Fibroblast of villous mesenchyme (primary cell): ENCODE data around the gene ASPDH. TPM values are rescaled to one million over a fixed set of nuclear protein-coding genes. Genes with fewer than 3 reads are reported as not detected.

Experiments
- DNase-seq: peaks from one replicate; pipeline ENCODE4 v3.0.0-alpha.2; 2010; ENCODE audit warnings: low read depth
- H3K4me3 ChIP-seq: 2 replicates; pipeline ENCODE4 v1.5.1; 2011; ENCODE audit warnings: low read depth, mild to moderate bottlenecking, low read length
- total RNA-seq: library from RNA; depleted of rRNA; stranded (reverse); fragments of >200 nt; gene quantifications from 2 replicates; pipeline ENCODE4 v1.2.3, GENCODE V29; 2012
- TF ChIP-seq, protein P1 (sequence below): IDR thresholded peaks from 2 replicates; pipeline ENCODE4 v1.5.1; 2012; ENCODE audit warnings: low read depth, mild to moderate bottlenecking, low read length; ENCODE audit not compliant: insufficient read depth

ASPDH gene
- total RNA-seq, 1 donor, result not detected

- TF ChIP-seq, protein P1, sequence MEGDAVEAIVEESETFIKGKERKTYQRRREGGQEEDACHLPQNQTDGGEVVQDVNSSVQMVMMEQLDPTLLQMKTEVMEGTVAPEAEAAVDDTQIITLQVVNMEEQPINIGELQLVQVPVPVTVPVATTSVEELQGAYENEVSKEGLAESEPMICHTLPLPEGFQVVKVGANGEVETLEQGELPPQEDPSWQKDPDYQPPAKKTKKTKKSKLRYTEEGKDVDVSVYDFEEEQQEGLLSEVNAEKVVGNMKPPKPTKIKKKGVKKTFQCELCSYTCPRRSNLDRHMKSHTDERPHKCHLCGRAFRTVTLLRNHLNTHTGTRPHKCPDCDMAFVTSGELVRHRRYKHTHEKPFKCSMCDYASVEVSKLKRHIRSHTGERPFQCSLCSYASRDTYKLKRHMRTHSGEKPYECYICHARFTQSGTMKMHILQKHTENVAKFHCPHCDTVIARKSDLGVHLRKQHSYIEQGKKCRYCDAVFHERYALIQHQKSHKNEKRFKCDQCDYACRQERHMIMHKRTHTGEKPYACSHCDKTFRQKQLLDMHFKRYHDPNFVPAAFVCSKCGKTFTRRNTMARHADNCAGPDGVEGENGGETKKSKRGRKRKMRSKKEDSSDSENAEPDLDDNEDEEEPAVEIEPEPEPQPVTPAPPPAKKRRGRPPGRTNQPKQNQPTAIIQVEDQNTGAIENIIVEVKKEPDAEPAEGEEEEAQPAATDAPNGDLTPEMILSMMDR, result no peak
- DNase-seq, result no peak
These were observed 46.1 kb downstream of the ASPDH start for GRCh38 chr19:50467566-50467965.

GRCh38 chr19:50466706-50467039 lies 47.0 kb downstream of the ASPDH start:
- TF ChIP-seq, protein P1, result no peak
- no peak overlapping the region for H3K4me3 ChIP-seq
- no peak for DNase-seq

More at GRCh38 chr19:50467566-50467965, 46.1 kb downstream of the ASPDH start:
- H3K4me3 ChIP-seq, result no peak overlapping the region

GRCh38 chr19:50465986-50466705 lies 47.6 kb downstream of the ASPDH start:
- DNase-seq, result no peak
- no peak overlapping the region for H3K4me3 ChIP-seq
- TF ChIP-seq, protein P1, result peak; percentile 25

DNA sequence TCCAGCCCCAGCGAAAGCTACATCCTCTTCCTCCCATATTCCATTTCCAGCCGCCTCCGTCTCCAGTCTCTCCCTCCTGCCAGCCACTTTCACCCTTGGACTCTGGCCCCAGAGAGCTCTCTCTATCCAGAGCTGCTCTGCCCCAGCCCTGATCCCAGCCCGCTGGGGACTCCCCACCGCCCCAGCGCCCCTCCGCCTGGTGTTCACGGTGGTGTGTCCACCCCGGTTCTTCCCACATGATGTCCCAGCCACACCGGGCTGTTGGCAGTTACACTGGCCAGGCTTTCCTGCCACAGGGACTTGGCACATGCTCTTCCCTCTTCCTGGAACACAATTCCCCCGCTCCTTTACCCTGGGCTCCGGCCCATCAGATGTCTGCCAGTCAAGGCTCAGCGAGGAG lies 48.7 kb downstream of the ASPDH start:
- TF ChIP-seq, protein P1, result no peak
- no peak for DNase-seq
- H3K4me3 ChIP-seq, result no peak overlapping the region

- no peak for DNase-seq
- TF ChIP-seq, protein P1, result no peak
- no peak overlapping the region for H3K4me3 ChIP-seq
These were observed 49.4 kb downstream of the ASPDH start for GRCh38 chr19:50464348-50464747.

- DNase-seq, result no peak
- no peak overlapping the region for H3K4me3 ChIP-seq
- TF ChIP-seq, protein P1, result no peak
These were observed 50.7 kb downstream of the ASPDH start for GRCh38 chr19:50462970-50463369.

Other genes with a start within 250 kb of the ASPDH start
- not detected in 2 replicates for gene KCNC3, start 184.5 kb downstream of the ASPDH start, total RNA-seq
- gene NAPSA, start 148.3 kb downstream of the ASPDH start, total RNA-seq, result under 0.01 and 0.32 TPM in 2 replicates
- 71.2 and 76.3 TPM in 2 replicates for gene NR1H2, start 137.5 kb downstream of the ASPDH start, total RNA-seq
- gene POLD1, start 129.6 kb downstream of the ASPDH start, total RNA-seq, result 22.9 and 25.0 TPM in 2 replicates
- gene SPIB, start 95.0 kb downstream of the ASPDH start, total RNA-seq, result not detected in 2 replicates
- under 0.01 TPM in 1 of 2 replicates, not detected in the other for gene MYBPC2, start 81.0 kb downstream of the ASPDH start, total RNA-seq
- gene EMC10, start 37.4 kb downstream of the ASPDH start, total RNA-seq, result 38.7 and 40.6 TPM in 2 replicates
- gene GARIN5A, start 37.1 kb downstream of the ASPDH start, total RNA-seq, result 0.32 TPM in 1 of 2 replicates, not detected in the other
- gene JOSD2, start 2.7 kb downstream of the ASPDH start, total RNA-seq, result 22.9 and 30.0 TPM in 2 replicates
- under 0.01 TPM in 1 of 2 replicates, not detected in the other for gene LRRC4B, start 54.5 kb upstream of the ASPDH start, total RNA-seq
- under 0.01 TPM in 1 of 2 replicates, not detected in the other for gene SYT3, start 126.0 kb upstream of the ASPDH start, total RNA-seq
- 0.97 TPM in 1 of 2 replicates, not detected in the other for gene C19orf81, start 135.5 kb upstream of the ASPDH start, total RNA-seq
- gene SHANK1, start 205.9 kb upstream of the ASPDH start, total RNA-seq, result 7.4 and 7.8 TPM in 2 replicates
- 18.6 and 25.4 TPM in 2 replicates for gene CLEC11A, start 209.5 kb upstream of the ASPDH start, total RNA-seq